GM18951 (cell line): ENCODE results near the gene CENPP.

Experiments
- POLR2A ChIP-seq: IDR thresholded peaks from 4 replicates; pipeline ENCODE4 v1.6.1; 2011; ENCODE audit warnings: mild to moderate bottlenecking; ENCODE audit not compliant: insufficient read length, insufficient read depth; ENCODE audit errors: extremely low read depth
- in situ Hi-C: fragments of 300-500 bp; cut with MboI; formaldehyde crosslinking; loops from one replicate; pipeline ENCODE4 v1.12.0; 2022; ENCODE audit warnings: low sequenced_read_pairs, mixed read lengths, inconsistent platforms; ENCODE audit not compliant: unreplicated experiment

CENPP gene

GRCh38 chr9:92426501-92427145 is 100.9 kb downstream of the CENPP start:
- TF ChIP-seq POLR2A = no peak
- in situ Hi-C loops = no loop called here

GRCh38 chr9:92429836-92430235 is 104.1 kb downstream of the CENPP start:
- no peak for TF ChIP-seq POLR2A
- in situ Hi-C loops = no loop called here

- TF ChIP-seq POLR2A = no peak
- in situ Hi-C loops = no loop called here
These were observed 106.6 kb downstream of the CENPP start for GRCh38 chr9:92432350-92432749.

- no peak for TF ChIP-seq POLR2A
- in situ Hi-C loops = no loop called here
These were observed 107.3 kb downstream of the CENPP start for GRCh38 chr9:92432972-92433548.

- in situ Hi-C loops = no loop called here
- TF ChIP-seq POLR2A = no peak
These were observed 109.5 kb downstream of the CENPP start for GRCh38 chr9:92435263-92435662.

- in situ Hi-C loops = no loop called here
- TF ChIP-seq POLR2A = no peak
These were observed 113.3 kb downstream of the CENPP start for GRCh38 chr9:92438900-92439526.

GRCh38 chr9:92439921-92440750 is 114.4 kb downstream of the CENPP start:
- no peak for TF ChIP-seq POLR2A
- in situ Hi-C loops = no loop called here

- in situ Hi-C loops = no loop called here
- TF ChIP-seq POLR2A = no peak
These were observed 114.9 kb downstream of the CENPP start for GRCh38 chr9:92440751-92441046.

GRCh38 chr9:92444841-92445240 is 119.1 kb downstream of the CENPP start:
- in situ Hi-C loops = no loop called here
- TF ChIP-seq POLR2A = no peak

- in situ Hi-C loops = no loop called here
- no peak for TF ChIP-seq POLR2A
These were observed 120.8 kb downstream of the CENPP start for GRCh38 chr9:92446536-92446935.

GRCh38 chr9:92455217-92455616 is 129.5 kb downstream of the CENPP start:
- TF ChIP-seq POLR2A = no peak
- in situ Hi-C loops = no loop called here

- no peak for TF ChIP-seq POLR2A
- in situ Hi-C loops = no loop called here
These were observed 131.8 kb downstream of the CENPP start for GRCh38 chr9:92457576-92457975.

- no peak for TF ChIP-seq POLR2A
- in situ Hi-C loops = no loop called here
These were observed 137.6 kb downstream of the CENPP start for GRCh38 chr9:92463387-92463786.
